ENCODE results near the gene FMO1.
"Not testable (repeated sequence)": the region's sequence is repeated elsewhere in the genome, so short reads cannot be mapped to it uniquely, and the experiment has no call there.

FMO1 gene

GRCh38 chr1:171220581-171221054 lies 27.7 kb upstream of the FMO1 start:
- H3K27ac ChIP-seq (ENCODE audit: low read length): no peak overlapping the region
- no peaks in the 10 kb centered on the region for H3K9me3 ChIP-seq (replicated peaks; ENCODE audit: insufficient read depth, low read length)
- no peak overlapping the region for H3K4me3 ChIP-seq (ENCODE audit: low read length)
- no peaks in the 10 kb centered on the region for H3F3A ChIP-seq (ENCODE audit: insufficient read depth, low read length)
- H3K27me3 ChIP-seq (replicated peaks; ENCODE audit: insufficient read depth, low read length): no peaks in the 10 kb centered on the region
- H2AFZ ChIP-seq (ENCODE audit: low read length): no peak overlapping the region
- TF ChIP-seq EZH2 (optimal IDR thresholded peaks at IDR 0.05; ENCODE audit: low read depth, low read length) (no peak), EZH2phosphoT487 (IDR thresholded peaks at IDR 0.05; ENCODE audit: low read length) (no peak)
- TF ChIP-seq, protein P1, sequence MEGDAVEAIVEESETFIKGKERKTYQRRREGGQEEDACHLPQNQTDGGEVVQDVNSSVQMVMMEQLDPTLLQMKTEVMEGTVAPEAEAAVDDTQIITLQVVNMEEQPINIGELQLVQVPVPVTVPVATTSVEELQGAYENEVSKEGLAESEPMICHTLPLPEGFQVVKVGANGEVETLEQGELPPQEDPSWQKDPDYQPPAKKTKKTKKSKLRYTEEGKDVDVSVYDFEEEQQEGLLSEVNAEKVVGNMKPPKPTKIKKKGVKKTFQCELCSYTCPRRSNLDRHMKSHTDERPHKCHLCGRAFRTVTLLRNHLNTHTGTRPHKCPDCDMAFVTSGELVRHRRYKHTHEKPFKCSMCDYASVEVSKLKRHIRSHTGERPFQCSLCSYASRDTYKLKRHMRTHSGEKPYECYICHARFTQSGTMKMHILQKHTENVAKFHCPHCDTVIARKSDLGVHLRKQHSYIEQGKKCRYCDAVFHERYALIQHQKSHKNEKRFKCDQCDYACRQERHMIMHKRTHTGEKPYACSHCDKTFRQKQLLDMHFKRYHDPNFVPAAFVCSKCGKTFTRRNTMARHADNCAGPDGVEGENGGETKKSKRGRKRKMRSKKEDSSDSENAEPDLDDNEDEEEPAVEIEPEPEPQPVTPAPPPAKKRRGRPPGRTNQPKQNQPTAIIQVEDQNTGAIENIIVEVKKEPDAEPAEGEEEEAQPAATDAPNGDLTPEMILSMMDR (IDR thresholded peaks at IDR 0.05; ENCODE audit: low read length): no peak
- H3K4me2 ChIP-seq (ENCODE audit: low read depth, low read length): no peak overlapping the region
- no peak for DNase-seq
- H3K4me1 ChIP-seq (ENCODE audit: low read length): peaks cover 4% of the 10 kb centered on the region
- H3K9ac ChIP-seq (ENCODE audit: low read length): no peak overlapping the region
- H4K20me1 ChIP-seq (ENCODE audit: insufficient read depth, low read length): no peaks in the 10 kb centered on the region
- no peaks in the 10 kb centered on the region for H3K36me3 ChIP-seq (replicated peaks; ENCODE audit: insufficient read depth, low read length)
- no peaks in the 10 kb centered on the region for H3K79me2 ChIP-seq (ENCODE audit: low read length)
- no peaks in the 10 kb centered on the region for H3K9me2 ChIP-seq (replicated peaks; ENCODE audit: insufficient read depth, low read length)

GRCh38 chr1:171221665-171222591 lies 26.4 kb upstream of the FMO1 start:
- H3K9me2 ChIP-seq (replicated peaks; ENCODE audit: insufficient read depth, low read length): no peaks in the 10 kb centered on the region
- no peaks in the 10 kb centered on the region for H3K9me3 ChIP-seq (replicated peaks; ENCODE audit: insufficient read depth, low read length)
- no peaks in the 10 kb centered on the region for H3K27me3 ChIP-seq (replicated peaks; ENCODE audit: insufficient read depth, low read length)
- no peaks in the 10 kb centered on the region for H3K36me3 ChIP-seq (replicated peaks; ENCODE audit: insufficient read depth, low read length)
- TF ChIP-seq, protein P1 (IDR thresholded peaks at IDR 0.05; ENCODE audit: low read length): no peak
- TF ChIP-seq EZH2 (optimal IDR thresholded peaks at IDR 0.05; ENCODE audit: low read depth, low read length): no peak
- no peak for TF ChIP-seq EZH2phosphoT487 (IDR thresholded peaks at IDR 0.05; ENCODE audit: low read length)
- no peak overlapping the region for H3K4me2 ChIP-seq (ENCODE audit: low read depth, low read length)
- no peak overlapping the region for H3K9ac ChIP-seq (ENCODE audit: low read length)
- H3K4me1 ChIP-seq (ENCODE audit: low read length): peaks cover 4% of the 10 kb centered on the region
- no peak overlapping the region for H3K4me3 ChIP-seq (ENCODE audit: low read length)
- no peak for DNase-seq
- no peak overlapping the region for H3K27ac ChIP-seq (ENCODE audit: low read length)
- H4K20me1 ChIP-seq (ENCODE audit: insufficient read depth, low read length): no peaks in the 10 kb centered on the region
- no peaks in the 10 kb centered on the region for H3K79me2 ChIP-seq (ENCODE audit: low read length)
- H3F3A ChIP-seq (ENCODE audit: insufficient read depth, low read length): no peaks in the 10 kb centered on the region
- H2AFZ ChIP-seq (ENCODE audit: low read length): no peak overlapping the region

- Histone ChIP-seq H3K27ac (ENCODE audit: low read length) (no peak overlapping the region), H3K9ac (ENCODE audit: low read length) (no peak overlapping the region), H3K4me1 (ENCODE audit: low read length) (peaks cover 4% of the 10 kb centered on the region), H3K79me2 (ENCODE audit: low read length) (no peaks in the 10 kb centered on the region), H3K36me3 (replicated peaks; ENCODE audit: insufficient read depth, low read length) (no peaks in the 10 kb centered on the region), H3K4me3 (ENCODE audit: low read length) (no peak overlapping the region), H3K27me3 (replicated peaks; ENCODE audit: insufficient read depth, low read length) (no peaks in the 10 kb centered on the region), H3K4me2 (ENCODE audit: low read depth, low read length) (no peak overlapping the region), H3K9me3 (replicated peaks; ENCODE audit: insufficient read depth, low read length) (no peaks in the 10 kb centered on the region), H2AFZ (ENCODE audit: low read length) (no peak overlapping the region), H3F3A (ENCODE audit: insufficient read depth, low read length) (no peaks in the 10 kb centered on the region), H3K9me2 (replicated peaks; ENCODE audit: insufficient read depth, low read length) (no peaks in the 10 kb centered on the region), H4K20me1 (ENCODE audit: insufficient read depth, low read length) (no peaks in the 10 kb centered on the region)
- DNase-seq: no peak
- TF ChIP-seq, protein P1 (IDR thresholded peaks at IDR 0.05; ENCODE audit: low read length): no peak
- TF ChIP-seq EZH2 (optimal IDR thresholded peaks at IDR 0.05; ENCODE audit: low read depth, low read length) (no peak), EZH2phosphoT487 (IDR thresholded peaks at IDR 0.05; ENCODE audit: low read length) (no peak)
These were observed 25.4 kb upstream of the FMO1 start for GRCh38 chr1:171222936-171223335.

DNA sequence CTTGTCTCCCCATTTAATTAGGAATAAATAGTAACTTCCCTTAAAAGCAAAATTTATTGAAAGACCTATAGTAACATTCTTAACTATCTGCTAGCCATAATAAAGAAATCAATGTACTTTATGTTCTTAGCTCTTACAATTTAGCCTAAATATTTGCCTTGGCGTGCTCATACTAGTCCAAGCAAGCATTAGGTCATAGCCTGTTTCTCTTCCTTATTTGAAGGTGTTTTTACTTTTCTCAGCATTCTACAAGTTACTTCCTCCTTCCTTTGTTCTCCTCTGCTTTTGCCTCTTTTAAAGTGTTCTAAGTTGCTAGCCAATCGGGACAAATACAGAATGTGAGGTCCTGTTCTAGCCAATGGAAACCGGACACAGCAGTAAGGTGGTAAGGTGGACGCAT lies 24.0 kb upstream of the FMO1 start:
- H3K4me2 ChIP-seq (ENCODE audit: low read depth, low read length); H3K27ac ChIP-seq (ENCODE audit: low read length): not testable (repeated sequence)

More for the DNA sequence above, 24.0 kb upstream of the FMO1 start:
- H3F3A ChIP-seq (ENCODE audit: insufficient read depth, low read length); H3K4me1 ChIP-seq (ENCODE audit: low read length); H3K36me3 ChIP-seq (replicated peaks; ENCODE audit: insufficient read depth, low read length); H3K9ac ChIP-seq (ENCODE audit: low read length); H3K4me3 ChIP-seq (ENCODE audit: low read length); H3K27me3 ChIP-seq (replicated peaks; ENCODE audit: insufficient read depth, low read length); H3K9me3 ChIP-seq (replicated peaks; ENCODE audit: insufficient read depth, low read length); H2AFZ ChIP-seq (ENCODE audit: low read length); DNase-seq; H3K79me2 ChIP-seq (ENCODE audit: low read length); H4K20me1 ChIP-seq (ENCODE audit: insufficient read depth, low read length); H3K9me2 ChIP-seq (replicated peaks; ENCODE audit: insufficient read depth, low read length): not testable (repeated sequence)

Data from MM.1S (cell line).